ENCODE results near the gene NFASC. TPM values are rescaled to one million over a fixed set of nuclear protein-coding genes. Genes with fewer than 3 reads are reported as not detected.

The NFASC gene
- total RNA-seq, 4 donors from 2014 or later: 12.7 to 41.7 (median 19.2) TPM

GRCh38 chr1:204968135-204968534 is 97.5 kb downstream of the NFASC start:
- Histone ChIP-seq H3K4me3 (no peak overlapping the region), H3K36me3 (no peaks in the 10 kb centered on the region), H3K27ac (no peak overlapping the region), H3K4me1 (no peaks in the 10 kb centered on the region), H3K27me3 (peaks cover 6% of the 10 kb centered on the region), H3K9me3 (no peaks in the 10 kb centered on the region)
- no peak for DNase-seq (ENCODE audit: low spot score in 2 of 2)
- TF ChIP-seq POLR2AphosphoS5 (IDR thresholded peaks at IDR 0.05): no peak
- no peak for TF ChIP-seq EP300 (IDR thresholded peaks at IDR 0.05)
- no peak for TF ChIP-seq POLR2A (IDR thresholded peaks at IDR 0.05)
- TF ChIP-seq CTCF (IDR thresholded peaks at IDR 0.05): no peak
- WGBS: 78% methylated on average over 7 of the region's 10 CpGs

GRCh38 chr1:204968951-204969350 is 98.3 kb downstream of the NFASC start:
- Histone ChIP-seq H3K27ac (no peak overlapping the region), H3K36me3 (no peaks in the 10 kb centered on the region), H3K27me3 (peaks cover 3% of the 10 kb centered on the region), H3K9me3 (no peaks in the 10 kb centered on the region), H3K4me1 (no peaks in the 10 kb centered on the region), H3K4me3 (no peak overlapping the region)
- TF ChIP-seq EP300 (IDR thresholded peaks at IDR 0.05) (no peak), POLR2A (IDR thresholded peaks at IDR 0.05) (no peak), POLR2AphosphoS5 (IDR thresholded peaks at IDR 0.05) (no peak), CTCF (IDR thresholded peaks at IDR 0.05) (no peak)
- 62% methylated on average over 15 of the region's 16 CpGs for WGBS
- no peak for DNase-seq (ENCODE audit: low spot score in 2 of 2)

GRCh38 chr1:204970937-204971336 is 100.3 kb downstream of the NFASC start:
- DNase-seq (ENCODE audit: low spot score in 2 of 2): no peak
- Histone ChIP-seq H3K4me3 (no peak overlapping the region), H3K27me3 (peaks cover 3% of the 10 kb centered on the region), H3K36me3 (no peaks in the 10 kb centered on the region), H3K27ac (no peak overlapping the region), H3K9me3 (no peaks in the 10 kb centered on the region), H3K4me1 (no peaks in the 10 kb centered on the region)
- TF ChIP-seq CTCF (IDR thresholded peaks at IDR 0.05) (no peak), EP300 (IDR thresholded peaks at IDR 0.05) (no peak), POLR2A (IDR thresholded peaks at IDR 0.05) (no peak), POLR2AphosphoS5 (IDR thresholded peaks at IDR 0.05) (no peak)
- 97% methylated on average over 2 of the region's 2 CpGs for WGBS

- no peak for TF ChIP-seq EP300 (IDR thresholded peaks at IDR 0.05)
- TF ChIP-seq POLR2AphosphoS5 (IDR thresholded peaks at IDR 0.05): no peak
- no peak for TF ChIP-seq POLR2A (IDR thresholded peaks at IDR 0.05)
- no peak for TF ChIP-seq CTCF (IDR thresholded peaks at IDR 0.05)
- Histone ChIP-seq H3K27ac (no peak overlapping the region), H3K4me3 (no peak overlapping the region), H3K27me3 (peaks cover 3% of the 10 kb centered on the region), H3K4me1 (no peaks in the 10 kb centered on the region), H3K36me3 (no peaks in the 10 kb centered on the region), H3K9me3 (no peaks in the 10 kb centered on the region)
- no peak for DNase-seq (ENCODE audit: low spot score in 2 of 2)
- 47% methylated on average over 12 of the region's 12 CpGs for whole genome bisulfite sequencing
Observed at GRCh38 chr1:204971517-204972336, 101.1 kb downstream of the NFASC start.

GRCh38 chr1:204972426-204972825 is 101.8 kb downstream of the NFASC start:
- Histone ChIP-seq H3K4me3 (no peak overlapping the region), H3K27ac (no peak overlapping the region), H3K4me1 (no peaks in the 10 kb centered on the region), H3K27me3 (peaks cover 3% of the 10 kb centered on the region), H3K36me3 (no peaks in the 10 kb centered on the region), H3K9me3 (no peaks in the 10 kb centered on the region)
- WGBS: 93% methylated on average over 1 of the region's 1 CpG
- TF ChIP-seq POLR2AphosphoS5 (IDR thresholded peaks at IDR 0.05): no peak
- no peak for TF ChIP-seq EP300 (IDR thresholded peaks at IDR 0.05)
- TF ChIP-seq CTCF (IDR thresholded peaks at IDR 0.05): no peak
- TF ChIP-seq POLR2A (IDR thresholded peaks at IDR 0.05): no peak
- DNase-seq (ENCODE audit: low spot score in 2 of 2): no peak

Measured in suprapubic skin (tissue), 4 donors.